ENCODE measurements around the gene SPAG6.

The SPAG6 gene

GRCh38 chr10:22458272-22459038 lies 113.2 kb downstream of the SPAG6 start:
- DNase-seq (ENCODE audit: insufficient read length, low spot score) = no peak
- FAIRE-seq = no peak
- TF ChIP-seq POU2F2 (IDR thresholded peaks at IDR 0.05; ENCODE audit: low read depth, low read length) = no peak
- no peak for TF ChIP-seq TAF1 (IDR thresholded peaks at IDR 0.05; ENCODE audit: low read depth, low read length)
- no peak for TF ChIP-seq POLR2AphosphoS5 (IDR thresholded peaks at IDR 0.05; ENCODE audit: low read depth, low read length)
- TF ChIP-seq POLR2A (IDR thresholded peaks at IDR 0.05; ENCODE audit: low read depth, low read length) = no peak
- no peak for TF ChIP-seq PAX5 (IDR thresholded peaks at IDR 0.05; ENCODE audit: insufficient read depth, low read length, severe bottlenecking)
- TF ChIP-seq SPI1 (IDR thresholded peaks at IDR 0.05; ENCODE audit: low read depth, low read length) = no peak

DNA sequence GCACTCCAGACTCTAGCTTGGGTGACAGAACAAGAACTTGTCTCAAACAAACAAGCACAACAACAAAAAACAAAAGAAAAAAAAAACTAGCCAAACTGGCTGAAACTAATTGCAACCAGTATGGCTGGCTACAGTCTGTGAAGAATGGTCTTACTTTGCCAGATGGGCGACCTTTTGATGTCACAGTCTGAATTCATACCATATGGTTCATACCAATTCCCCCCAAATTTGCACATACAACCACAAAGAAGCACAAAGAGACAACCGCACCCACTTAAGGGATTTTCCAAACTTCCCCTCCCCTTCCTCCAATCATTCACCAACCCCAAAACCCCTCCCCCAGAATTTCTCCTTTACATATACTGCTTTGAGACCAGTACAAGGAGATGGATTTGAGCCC lies 114.2 kb downstream of the SPAG6 start:
- TF ChIP-seq PAX5 (IDR thresholded peaks at IDR 0.05; ENCODE audit: insufficient read depth, low read length, severe bottlenecking) (no peak), POLR2A (IDR thresholded peaks at IDR 0.05; ENCODE audit: low read depth, low read length) (no peak), SPI1 (IDR thresholded peaks at IDR 0.05; ENCODE audit: low read depth, low read length) (no peak), TAF1 (IDR thresholded peaks at IDR 0.05; ENCODE audit: low read depth, low read length) (no peak), POLR2AphosphoS5 (IDR thresholded peaks at IDR 0.05; ENCODE audit: low read depth, low read length) (no peak), POU2F2 (IDR thresholded peaks at IDR 0.05; ENCODE audit: low read depth, low read length) (no peak)
- DNase-seq (ENCODE audit: insufficient read length, low spot score) (no peak), FAIRE-seq (peak; percentile 56)

DNA sequence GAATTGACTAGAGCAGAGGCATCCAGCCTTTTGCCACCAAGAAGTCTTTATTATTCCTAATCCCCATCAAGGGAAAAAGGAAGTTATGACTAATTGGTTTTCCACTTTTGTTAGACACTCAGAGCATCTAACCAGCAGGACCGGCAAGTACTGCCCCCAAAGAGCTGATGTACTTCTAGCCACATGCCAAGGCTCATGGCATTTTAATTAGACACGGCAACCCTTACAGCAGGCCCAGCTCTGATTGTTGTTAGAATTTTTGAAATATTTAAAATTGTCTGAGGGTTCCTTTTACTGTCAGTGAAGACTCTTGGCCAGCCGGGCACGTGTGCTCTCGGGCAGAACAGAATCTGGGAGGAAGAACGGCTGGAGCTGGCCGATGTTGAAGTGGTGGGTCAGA lies 114.8 kb downstream of the SPAG6 start:
- DNase-seq (ENCODE audit: insufficient read length, low spot score) (no peak), FAIRE-seq (no peak)
- TF ChIP-seq POLR2AphosphoS5 (IDR thresholded peaks at IDR 0.05; ENCODE audit: low read depth, low read length) = no peak
- TF ChIP-seq SPI1 (IDR thresholded peaks at IDR 0.05; ENCODE audit: low read depth, low read length) = no peak
- no peak for TF ChIP-seq PAX5 (IDR thresholded peaks at IDR 0.05; ENCODE audit: insufficient read depth, low read length, severe bottlenecking)
- TF ChIP-seq POU2F2 (IDR thresholded peaks at IDR 0.05; ENCODE audit: low read depth, low read length) = no peak
- no peak for TF ChIP-seq POLR2A (IDR thresholded peaks at IDR 0.05; ENCODE audit: low read depth, low read length)
- TF ChIP-seq TAF1 (IDR thresholded peaks at IDR 0.05; ENCODE audit: low read depth, low read length) = no peak

DNA sequence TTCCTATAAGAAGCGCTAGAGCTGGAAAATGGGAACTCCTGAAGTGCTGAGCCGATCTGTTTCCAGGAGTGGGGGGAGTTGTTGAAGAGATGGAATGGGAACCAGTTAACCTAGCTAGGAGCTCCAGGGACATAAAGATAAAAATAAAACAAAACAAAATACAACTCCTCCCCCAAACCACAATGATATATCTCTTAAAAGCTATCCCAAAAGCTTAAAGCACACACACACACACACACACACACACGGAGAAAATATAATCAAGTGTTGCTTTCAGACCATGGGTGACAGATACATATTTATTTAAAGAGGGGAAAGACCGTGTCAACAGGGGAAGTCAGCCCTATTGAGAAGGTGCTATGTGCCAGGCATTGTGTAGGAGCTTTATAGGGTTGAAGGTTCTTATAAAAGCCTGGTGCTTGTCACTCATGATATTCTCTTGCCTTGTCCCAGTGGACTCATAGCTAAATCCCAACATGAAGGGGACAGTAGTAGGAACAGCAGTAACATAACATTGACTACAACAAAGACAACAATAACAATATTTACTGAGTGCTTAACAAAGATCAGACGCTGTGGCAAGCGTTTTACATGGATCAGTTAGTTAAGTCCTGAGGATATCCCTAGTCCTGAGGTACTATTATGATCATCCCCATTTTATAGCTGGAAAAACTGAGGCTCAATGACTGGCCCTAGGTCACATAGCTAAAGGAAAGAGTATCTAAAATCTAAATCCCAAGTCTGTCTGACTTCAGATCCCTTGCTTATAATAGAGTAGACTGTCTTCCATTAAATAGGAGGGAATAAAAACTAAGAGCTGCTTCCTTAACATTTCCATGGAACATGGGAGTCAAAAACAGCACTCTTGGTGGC lies 115.5 kb downstream of the SPAG6 start:
- FAIRE-seq = peak; percentile 20
- no peak for TF ChIP-seq SPI1 (IDR thresholded peaks at IDR 0.05; ENCODE audit: low read depth, low read length)
- no peak for TF ChIP-seq POLR2AphosphoS5 (IDR thresholded peaks at IDR 0.05; ENCODE audit: low read depth, low read length)
- TF ChIP-seq POU2F2 (IDR thresholded peaks at IDR 0.05; ENCODE audit: low read depth, low read length) = no peak
- DNase-seq (ENCODE audit: insufficient read length, low spot score) = no peak

DNA sequence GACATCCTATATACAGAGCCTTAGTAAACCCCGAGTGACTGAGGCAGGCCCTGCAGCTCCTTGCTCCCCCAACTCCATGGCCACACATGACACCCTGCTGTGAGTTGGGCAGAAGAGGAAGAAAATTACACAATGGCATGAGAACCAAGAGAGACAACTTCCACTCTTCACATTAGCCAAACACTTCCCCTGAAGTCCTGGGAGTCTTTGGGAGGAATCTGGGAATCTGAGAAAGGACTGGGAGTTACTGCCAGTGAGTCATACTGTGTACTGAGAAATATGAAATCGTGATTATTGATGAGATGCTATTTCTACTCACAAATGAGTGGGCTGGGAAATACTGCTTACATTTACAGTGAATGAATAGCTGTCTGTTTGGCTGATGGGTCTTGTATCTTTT lies 116.6 kb downstream of the SPAG6 start:
- DNase-seq (ENCODE audit: insufficient read length, low spot score) = no peak
- no peak for FAIRE-seq
- no peak for TF ChIP-seq POLR2AphosphoS5 (IDR thresholded peaks at IDR 0.05; ENCODE audit: low read depth, low read length)
- no peak for TF ChIP-seq TAF1 (IDR thresholded peaks at IDR 0.05; ENCODE audit: low read depth, low read length)
- TF ChIP-seq PAX5 (IDR thresholded peaks at IDR 0.05; ENCODE audit: insufficient read depth, low read length, severe bottlenecking) = no peak
- no peak for TF ChIP-seq POLR2A (IDR thresholded peaks at IDR 0.05; ENCODE audit: low read depth, low read length)
- no peak for TF ChIP-seq POU2F2 (IDR thresholded peaks at IDR 0.05; ENCODE audit: low read depth, low read length)
- TF ChIP-seq SPI1 (IDR thresholded peaks at IDR 0.05; ENCODE audit: low read depth, low read length) = no peak

DNA sequence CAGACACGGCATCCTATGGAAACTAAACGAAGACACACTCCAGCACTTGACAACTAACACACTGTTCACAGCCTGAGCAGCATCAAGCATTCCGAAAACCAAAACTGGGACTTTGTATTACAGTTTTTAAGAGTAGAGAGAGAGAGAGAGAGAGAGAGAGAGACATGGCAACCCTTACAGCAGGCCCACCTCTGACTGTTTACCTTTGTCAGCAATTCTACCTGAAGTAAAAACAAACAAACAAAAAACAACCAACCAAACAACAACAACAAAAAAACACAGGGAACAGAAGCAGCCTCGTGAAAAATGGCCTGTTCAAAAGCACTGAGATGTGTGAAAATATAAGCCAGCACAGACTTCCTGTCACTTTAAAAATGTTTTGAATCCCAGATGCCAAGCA lies 118.0 kb downstream of the SPAG6 start:
- FAIRE-seq = no peak
- no peak for DNase-seq (ENCODE audit: insufficient read length, low spot score)
- TF ChIP-seq TAF1 (IDR thresholded peaks at IDR 0.05; ENCODE audit: low read depth, low read length) (no peak), PAX5 (IDR thresholded peaks at IDR 0.05; ENCODE audit: insufficient read depth, low read length, severe bottlenecking) (no peak), POLR2A (IDR thresholded peaks at IDR 0.05; ENCODE audit: low read depth, low read length) (no peak), SPI1 (IDR thresholded peaks at IDR 0.05; ENCODE audit: low read depth, low read length) (no peak), POU2F2 (IDR thresholded peaks at IDR 0.05; ENCODE audit: low read depth, low read length) (no peak), POLR2AphosphoS5 (IDR thresholded peaks at IDR 0.05; ENCODE audit: low read depth, low read length) (no peak)

- FAIRE-seq = peak; percentile 13
- TF ChIP-seq TAF1 (IDR thresholded peaks at IDR 0.05; ENCODE audit: low read depth, low read length) (no peak), POU2F2 (IDR thresholded peaks at IDR 0.05; ENCODE audit: low read depth, low read length) (no peak), POLR2AphosphoS5 (IDR thresholded peaks at IDR 0.05; ENCODE audit: low read depth, low read length) (no peak), SPI1 (IDR thresholded peaks at IDR 0.05; ENCODE audit: low read depth, low read length) (no peak), PAX5 (IDR thresholded peaks at IDR 0.05; ENCODE audit: insufficient read depth, low read length, severe bottlenecking) (no peak), POLR2A (IDR thresholded peaks at IDR 0.05; ENCODE audit: low read depth, low read length) (no peak)
- DNase-seq (ENCODE audit: insufficient read length, low spot score) = no peak
Measured at GRCh38 chr10:22464966-22465629, 119.8 kb downstream of the SPAG6 start.

DNA sequence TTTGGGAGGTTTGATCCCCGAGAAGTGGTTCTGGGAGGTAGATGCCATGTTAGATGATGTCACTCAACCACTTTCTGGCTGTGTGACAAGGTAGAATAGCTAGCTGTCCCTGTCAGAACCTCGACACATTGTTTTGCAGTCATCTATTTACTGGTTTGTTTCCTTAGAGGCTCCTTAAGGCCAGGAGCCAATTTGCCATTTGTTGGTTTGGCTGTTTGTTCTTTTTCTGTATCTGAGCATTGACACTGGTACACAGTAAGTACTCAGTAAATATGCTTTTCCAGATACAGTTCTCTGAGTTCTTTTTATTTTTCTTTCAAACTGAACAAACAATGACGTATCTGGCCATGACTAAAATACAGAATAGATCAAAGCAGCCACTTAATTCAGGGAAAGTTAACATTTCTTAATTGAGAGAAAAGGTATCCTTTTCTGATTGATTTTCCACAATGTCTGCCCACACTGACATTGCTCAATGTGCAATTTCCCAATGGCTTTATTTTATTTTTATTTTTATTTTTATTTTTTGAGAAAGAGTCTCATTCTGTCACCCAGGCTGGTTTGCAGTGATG lies 121.6 kb downstream of the SPAG6 start:
- FAIRE-seq (no peak), DNase-seq (ENCODE audit: insufficient read length, low spot score) (no peak)
- TF ChIP-seq POLR2AphosphoS5 (IDR thresholded peaks at IDR 0.05; ENCODE audit: low read depth, low read length) (no peak), PAX5 (IDR thresholded peaks at IDR 0.05; ENCODE audit: insufficient read depth, low read length, severe bottlenecking) (no peak), SPI1 (IDR thresholded peaks at IDR 0.05; ENCODE audit: low read depth, low read length) (no peak), POU2F2 (IDR thresholded peaks at IDR 0.05; ENCODE audit: low read depth, low read length) (no peak), TAF1 (IDR thresholded peaks at IDR 0.05; ENCODE audit: low read depth, low read length) (no peak), POLR2A (IDR thresholded peaks at IDR 0.05; ENCODE audit: low read depth, low read length) (no peak)

Measured in GM12891 (cell line).